GM23248 (cell line): Measurements from ENCODE around the gene NUDT14. TPM values are rescaled to one million over a fixed set of nuclear protein-coding genes. Genes with fewer than 3 reads are reported as not detected.

Experiments used
- DNase-seq: peaks from one replicate; pipeline ENCODE4 v3.0.0-alpha.2; 2015
- H2AFZ ChIP-seq: fragments of 200-600 bp; sonication (generic); 2 replicates; pipeline ENCODE4 v1.6.1; 2016; ENCODE audit warnings: antibody characterized with exemption
- H3F3A ChIP-seq: fragments of 200-600 bp; sonication (generic); 2 replicates; pipeline ENCODE4 v1.6.1; 2016; ENCODE audit warnings: mild to moderate bottlenecking, antibody characterized with exemption, mixed run types; ENCODE audit not compliant: insufficient read depth
- H3K27ac ChIP-seq: fragments of 200-600 bp; sonication (generic); 2 replicates; pipeline ENCODE4 v1.5.1; 2016; ENCODE audit warnings: mild to moderate bottlenecking
- H3K27me3 ChIP-seq: fragments of 200-600 bp; sonication (generic); replicated peaks from 2 replicates; pipeline ENCODE4 v1.6.1; 2016; ENCODE audit warnings: mild to moderate bottlenecking; ENCODE audit not compliant: insufficient read depth
- H3K36me3 ChIP-seq: fragments of 200-600 bp; sonication (generic); 2 replicates; pipeline ENCODE4 v1.6.1; 2016; ENCODE audit warnings: low read depth, mild to moderate bottlenecking
- H3K4me1 ChIP-seq: fragments of 200-600 bp; sonication (generic); 2 replicates; pipeline ENCODE4 v1.6.1; 2016; ENCODE audit warnings: mild to moderate bottlenecking; ENCODE audit not compliant: insufficient read depth
- H3K4me2 ChIP-seq: fragments of 200-600 bp; sonication (generic); one replicate; pipeline ENCODE4 v1.6.1; 2016; ENCODE audit warnings: mild to moderate bottlenecking; ENCODE audit not compliant: unreplicated experiment
- H3K4me3 ChIP-seq: fragments of 200-600 bp; sonication (generic); 2 replicates; pipeline ENCODE4 v1.5.1; 2016; ENCODE audit warnings: mild to moderate bottlenecking
- H3K79me2 ChIP-seq: fragments of 200-600 bp; sonication (generic); 2 replicates; pipeline ENCODE4 v1.6.1; 2016; ENCODE audit warnings: mild to moderate bottlenecking; ENCODE audit not compliant: insufficient read depth
- H3K9ac ChIP-seq: fragments of 200-600 bp; sonication (generic); 2 replicates; pipeline ENCODE4 v1.6.1; 2016; ENCODE audit warnings: mild to moderate bottlenecking
- H3K9me2 ChIP-seq: fragments of 200-600 bp; sonication (generic); 2 replicates; pipeline ENCODE4 v1.6.1; 2016; ENCODE audit warnings: mixed run types, mild to moderate bottlenecking, moderate library complexity; ENCODE audit not compliant: insufficient read depth
- H3K9me3 ChIP-seq: fragments of 200-600 bp; sonication (generic); one replicate; pipeline ENCODE4 v1.6.1; 2017; ENCODE audit warnings: low read depth
- H4K20me1 ChIP-seq: fragments of 200-600 bp; sonication (generic); 2 replicates; pipeline ENCODE4 v1.6.0; 2016; ENCODE audit not compliant: insufficient read depth
- EZH2 ChIP-seq: fragments of 200-600 bp; sonication (generic); IDR thresholded peaks from 2 replicates; pipeline ENCODE4 v1.6.1; 2018; ENCODE audit warnings: antibody characterized with exemption, mild to moderate bottlenecking; ENCODE audit not compliant: insufficient read depth, poor library complexity, severe bottlenecking
- EZH2phosphoT487 ChIP-seq: fragments of 200-600 bp; sonication (generic); IDR thresholded peaks from 2 replicates; pipeline ENCODE4 v1.6.1; 2018; ENCODE audit warnings: antibody characterized with exemption, moderate library complexity, mild to moderate bottlenecking, low read depth; ENCODE audit not compliant: insufficient read depth
- whole genome bisulfite sequencing, 2 experiments: methylation state at CpG; one replicate each; pipeline ENCODE4 v1.1.6; 2015 to 2017; ENCODE audit warnings: low lambda C conversion rate in 2 of 2, low coverage in 1 of 2; ENCODE audit errors: missing lambda C conversion rate in 2 of 2; 5-methylcytosine and 5-hydroxymethylcytosine counted together
- in situ Hi-C: fragments of 300-500 bp; cut with MboI; formaldehyde crosslinking; loops from 2 replicates; pipeline ENCODE4 v1.15.0; 2020
- polyA plus RNA-seq: library from polyadenylated mRNA; unstranded; fragments of >200 nt; fragmentation: Nextera tagmentation; extraction: Ambion mirVana; gene quantifications from 2 replicates; pipeline ENCODE4 v1.2.1, GENCODE V29; 2016
- total RNA-seq: library from RNA; depleted of rRNA; stranded (reverse); fragments of >200 nt; shearing (Covaris generic); gene quantifications from 2 replicates; pipeline ENCODE4 v1.2.3, GENCODE V29; 2014

NUDT14 gene
- total and polyA plus RNA-seq, 2 experiments from 2014 or later, result 8.6 to 10.8 TPM

DNA sequence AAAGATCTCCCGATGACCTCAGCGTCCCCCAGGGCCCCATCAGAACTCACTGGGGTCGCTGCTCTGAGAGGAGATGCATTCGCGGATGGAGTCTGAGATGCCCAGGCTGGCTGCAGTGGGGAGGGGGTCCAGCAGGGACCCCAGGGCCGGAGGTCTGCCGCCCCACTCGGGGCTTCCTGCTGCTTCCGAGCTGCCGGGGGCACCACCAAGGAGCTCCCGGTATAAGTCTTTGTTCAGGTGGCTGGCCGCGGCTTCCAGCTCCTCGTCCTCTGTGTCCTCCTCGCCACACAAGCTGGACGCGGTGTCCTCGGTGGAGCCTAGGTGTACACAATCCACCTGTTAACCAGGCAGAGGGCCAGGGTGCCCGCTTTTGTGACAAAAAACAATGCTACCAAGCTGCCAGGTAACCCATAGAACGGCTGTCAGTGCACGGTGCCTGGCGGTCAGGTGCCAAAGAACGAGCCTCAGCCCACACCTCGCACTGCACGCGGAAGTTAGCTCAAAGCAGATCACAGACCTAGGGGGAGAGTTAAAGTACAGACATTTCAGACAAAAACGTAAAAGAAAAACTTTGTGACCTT, 40.6 kb upstream of the NUDT14 start:
- Histone ChIP-seq H3K4me3 (no peak overlapping the region), H3K9ac (no peak overlapping the region), H3K36me3 (no peaks in the 10 kb centered on the region; the same call in 1 of the 2 replicates), H3K79me2 (no peaks in the 10 kb centered on the region), H3K9me2 (no peaks in the 10 kb centered on the region), H4K20me1 (no peaks in the 10 kb centered on the region), H3K9me3 (no peaks in the 10 kb centered on the region), H3K4me1 (no peaks in the 10 kb centered on the region), H3K4me2 (no peak overlapping the region), H3K27me3 (no peaks in the 10 kb centered on the region), H2AFZ (no peak overlapping the region), H3F3A (no peaks in the 10 kb centered on the region), H3K27ac (no peak overlapping the region)
- no peak for TF ChIP-seq EZH2
- TF ChIP-seq EZH2phosphoT487, result no peak
- WGBS, 2 experiments, result 87 to 90% methylated on average over 25 to 27 of the region's 27 CpGs
- in situ Hi-C loops, result no loop called here
- DNase-seq, result no peak

DNA sequence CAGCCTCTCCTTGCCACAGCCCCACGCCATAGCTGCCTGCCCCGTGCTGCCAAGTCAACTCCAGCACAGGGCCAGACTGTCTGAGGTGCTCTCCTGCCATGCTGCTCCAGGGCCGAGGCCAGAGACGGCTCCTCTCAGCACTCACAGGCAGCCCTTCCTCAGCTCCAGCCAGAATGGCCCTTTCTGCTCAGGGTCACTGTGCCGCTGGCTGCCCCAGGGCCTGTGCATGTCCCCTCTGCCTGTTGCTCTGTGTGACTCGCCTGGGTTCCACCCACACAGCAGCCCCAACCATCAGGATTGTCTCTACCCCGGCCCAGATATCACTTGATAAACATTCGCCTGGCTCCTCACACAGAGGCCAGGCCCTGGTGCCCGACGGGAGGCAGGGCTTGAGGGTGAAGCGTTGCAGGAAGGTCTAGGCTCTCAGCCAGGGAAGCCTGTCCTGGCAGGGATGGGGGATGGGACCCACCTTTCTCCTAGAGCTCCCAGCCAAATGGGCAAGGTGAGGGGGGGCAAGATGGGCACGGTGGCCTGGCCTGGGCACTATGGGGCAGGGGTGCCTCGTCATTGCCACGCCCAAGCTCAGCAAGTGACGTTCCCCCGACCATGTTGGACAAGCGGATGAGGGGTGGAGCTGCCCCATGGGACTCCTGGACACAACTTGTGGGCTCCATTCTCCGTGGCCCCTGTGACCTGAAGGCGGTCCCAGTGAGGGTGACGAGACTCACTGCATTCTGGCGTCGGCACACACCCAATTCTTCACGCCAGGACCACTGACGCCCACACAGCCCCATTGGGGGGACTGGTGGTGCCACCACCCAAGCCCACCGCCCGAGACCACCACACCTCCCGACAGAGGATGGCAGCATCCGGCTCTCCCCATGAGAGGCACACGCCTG, 39.8 kb upstream of the NUDT14 start:
- no peaks in the 10 kb centered on the region for H3F3A ChIP-seq
- H2AFZ ChIP-seq, result no peak overlapping the region
- in situ Hi-C loops, result no loop called here
- H3K79me2 ChIP-seq, result no peaks in the 10 kb centered on the region
- DNase-seq, result no peak
- H3K9ac ChIP-seq, result no peak overlapping the region
- 91 to 92% methylated on average over 27 to 29 of the region's 29 CpGs for WGBS, 2 experiments
- no peaks in the 10 kb centered on the region for H3K4me1 ChIP-seq
- H3K36me3 ChIP-seq, result no peaks in the 10 kb centered on the region; the same call in 1 of the 2 replicates
- H3K9me3 ChIP-seq, result no peaks in the 10 kb centered on the region
- no peaks in the 10 kb centered on the region for H4K20me1 ChIP-seq
- H3K4me2 ChIP-seq, result no peak overlapping the region
- no peak overlapping the region for H3K27ac ChIP-seq
- TF ChIP-seq EZH2, result no peak
- TF ChIP-seq EZH2phosphoT487, result no peak
- H3K27me3 ChIP-seq, result no peaks in the 10 kb centered on the region
- H3K9me2 ChIP-seq, result no peaks in the 10 kb centered on the region
- no peak overlapping the region for H3K4me3 ChIP-seq

GRCh38 chr14:105219753-105220152, 38.6 kb upstream of the NUDT14 start:
- in situ Hi-C loops, result no loop called here
- Histone ChIP-seq H3K4me3 (no peak overlapping the region), H3K9ac (no peak overlapping the region)

DNA sequence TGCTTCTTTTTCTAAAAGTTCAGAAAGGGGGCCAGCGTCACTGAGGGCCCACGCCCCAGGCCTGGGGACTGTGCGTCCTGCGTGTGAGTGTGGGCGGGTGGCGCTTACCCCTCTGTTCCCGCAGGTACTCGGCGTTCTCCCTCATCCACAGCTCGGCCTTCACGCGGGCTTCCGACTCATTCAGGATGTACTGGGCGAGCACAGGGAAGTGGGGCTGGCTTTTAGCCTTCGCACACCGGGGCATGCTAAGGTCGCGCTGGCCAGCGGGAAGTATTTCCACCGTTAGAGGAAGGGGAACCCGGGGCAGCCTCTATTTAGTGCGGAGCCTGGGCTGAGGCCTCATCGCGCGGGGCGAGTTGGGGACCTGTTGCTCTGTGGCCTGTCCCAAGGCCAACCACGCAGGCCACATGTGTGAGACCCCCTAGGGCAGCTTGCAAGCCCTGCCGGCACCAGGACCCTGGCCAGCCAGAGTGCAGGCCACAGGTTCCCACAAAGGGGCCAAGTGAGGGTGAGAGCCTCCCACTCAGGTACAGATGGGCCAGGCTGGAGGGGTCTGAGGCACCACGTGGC, 38.0 kb upstream of the NUDT14 start:
- no peaks in the 10 kb centered on the region; the same call in 1 of the 2 replicates for H3K36me3 ChIP-seq
- no peaks in the 10 kb centered on the region for H4K20me1 ChIP-seq
- no peak overlapping the region for H3K27ac ChIP-seq
- H3K4me1 ChIP-seq, result no peaks in the 10 kb centered on the region
- no peak for DNase-seq
- no peaks in the 10 kb centered on the region for H3F3A ChIP-seq
- no peak overlapping the region for H3K9ac ChIP-seq
- WGBS, 2 experiments, result 94 to 96% methylated on average over 29 of the region's 29 CpGs
- TF ChIP-seq EZH2phosphoT487 (no peak), EZH2 (no peak)
- no peak overlapping the region for H2AFZ ChIP-seq
- no peak overlapping the region for H3K4me3 ChIP-seq
- H3K27me3 ChIP-seq, result no peaks in the 10 kb centered on the region
- no peaks in the 10 kb centered on the region for H3K9me2 ChIP-seq
- in situ Hi-C loops, result no loop called here
- H3K4me2 ChIP-seq, result no peak overlapping the region
- H3K9me3 ChIP-seq, result no peaks in the 10 kb centered on the region
- no peaks in the 10 kb centered on the region for H3K79me2 ChIP-seq

More at GRCh38 chr14:105219753-105220152, 38.6 kb upstream of the NUDT14 start:
- H3K79me2 ChIP-seq, result no peaks in the 10 kb centered on the region
- H3K9me2 ChIP-seq, result no peaks in the 10 kb centered on the region
- DNase-seq, result no peak
- H3K27me3 ChIP-seq, result no peaks in the 10 kb centered on the region
- H4K20me1 ChIP-seq, result no peaks in the 10 kb centered on the region
- H3K27ac ChIP-seq, result no peak overlapping the region
- 93 to 94% methylated on average over 13 to 16 of the region's 17 CpGs for WGBS, 2 experiments
- H3K36me3 ChIP-seq, result no peaks in the 10 kb centered on the region; the same call in 1 of the 2 replicates
- H3K9me3 ChIP-seq, result no peaks in the 10 kb centered on the region
- no peak overlapping the region for H3K4me2 ChIP-seq
- TF ChIP-seq EZH2, result no peak
- TF ChIP-seq EZH2phosphoT487, result no peak
- no peak overlapping the region for H2AFZ ChIP-seq
- no peaks in the 10 kb centered on the region for H3K4me1 ChIP-seq
- no peaks in the 10 kb centered on the region for H3F3A ChIP-seq
